Stimulated activated CD4-positive, alpha-beta T cell treated with anti-CD3 and anti-CD28 coated beads, Interleukin-2, amount 100 ng/mL, for 4 hours (primary cell): Measurements from ENCODE around the gene KRT4.
"Not testable (repeated sequence)": the region's sequence is repeated elsewhere in the genome, so short reads cannot be mapped to it uniquely, and the experiment has no call there.

Source experiments
- DNase-seq: peaks from one replicate; pipeline ENCODE4 v3.0.0-alpha.2; 2020; ENCODE audit warnings: low read depth

Gene KRT4

GRCh38 chr12:52772772-52773171 lies 41.1 kb downstream of the KRT4 start:
- no peak for DNase-seq

- DNase-seq = no peak
These were observed 41.7 kb downstream of the KRT4 start for GRCh38 chr12:52772188-52772587.

GRCh38 chr12:52771505-52771904 lies 42.4 kb downstream of the KRT4 start:
- no peak for DNase-seq

GRCh38 chr12:52771088-52771487 lies 42.8 kb downstream of the KRT4 start:
- no peak for DNase-seq

GRCh38 chr12:52769946-52770345 lies 44.0 kb downstream of the KRT4 start:
- DNase-seq = no peak

GRCh38 chr12:52769354-52769753 lies 44.6 kb downstream of the KRT4 start:
- no peak for DNase-seq

- DNase-seq = no peak
These were observed 45.3 kb downstream of the KRT4 start for GRCh38 chr12:52768479-52769200.

- DNase-seq = no peak
These were observed 46.5 kb downstream of the KRT4 start for GRCh38 chr12:52767427-52767826.

GRCh38 chr12:52767020-52767379 lies 46.9 kb downstream of the KRT4 start:
- DNase-seq = no peak

- no peak for DNase-seq
These were observed 47.4 kb downstream of the KRT4 start for GRCh38 chr12:52766351-52767019.

- no peak for DNase-seq
These were observed 48.2 kb downstream of the KRT4 start for GRCh38 chr12:52765702-52766101.

- no peak for DNase-seq
These were observed 49.9 kb downstream of the KRT4 start for GRCh38 chr12:52763991-52764390.

- no peak for DNase-seq
These were observed 50.8 kb downstream of the KRT4 start for GRCh38 chr12:52763036-52763659.

GRCh38 chr12:52761802-52762201 lies 52.1 kb downstream of the KRT4 start:
- DNase-seq = no peak

- not testable (repeated sequence) for DNase-seq
These were observed 52.7 kb downstream of the KRT4 start for GRCh38 chr12:52761218-52761617.

- DNase-seq = no peak
These were observed 53.3 kb downstream of the KRT4 start for GRCh38 chr12:52760623-52761022.

- no peak for DNase-seq
These were observed 54.2 kb downstream of the KRT4 start for GRCh38 chr12:52759695-52760094.

GRCh38 chr12:52759218-52759617 lies 54.7 kb downstream of the KRT4 start:
- no peak for DNase-seq

GRCh38 chr12:52757449-52758176 lies 56.3 kb downstream of the KRT4 start:
- no peak for DNase-seq
